IMR-90 (cell line): ENCODE measurements around the gene UGGT2.

ENCODE experiments used
- CTCF ChIP-seq: conservative IDR thresholded peaks from 2 replicates; pipeline ENCODE4 v1.5.1; 2012; ENCODE audit warnings: mild to moderate bottlenecking, low read depth, low read length, improper control_type of control experiment
- MAFK ChIP-seq: IDR thresholded peaks from 2 replicates; pipeline ENCODE4 v1.6.1; 2012; ENCODE audit warnings: low read depth, low read length, improper control_type of control experiment
- POLR2A ChIP-seq: IDR thresholded peaks from 2 replicates; pipeline ENCODE4 v1.6.1; 2012; ENCODE audit warnings: mild to moderate bottlenecking, low read depth, low read length
- USF2 ChIP-seq: fragments of 150-350 bp; IDR thresholded peaks from 2 replicates; pipeline ENCODE4 v1.6.1; 2017; ENCODE audit warnings: mild to moderate bottlenecking, antibody characterized with exemption, low read length, low read depth

- no peak for TF ChIP-seq CTCF
- TF ChIP-seq MAFK = no peak
- no peak for TF ChIP-seq POLR2A
- TF ChIP-seq USF2 = no peak
These were observed 159.3 kb downstream of the UGGT2 start for GRCh38 chr13:95893861-95894260.
